ENCODE measurements around the gene SLF2. TPM values are rescaled to one million over a fixed set of nuclear protein-coding genes. Genes with fewer than 3 reads are reported as not detected.

The SLF2 gene
- total RNA-seq, 2 experiments from 2014 or later: 52.1 to 58.2 TPM

DNA sequence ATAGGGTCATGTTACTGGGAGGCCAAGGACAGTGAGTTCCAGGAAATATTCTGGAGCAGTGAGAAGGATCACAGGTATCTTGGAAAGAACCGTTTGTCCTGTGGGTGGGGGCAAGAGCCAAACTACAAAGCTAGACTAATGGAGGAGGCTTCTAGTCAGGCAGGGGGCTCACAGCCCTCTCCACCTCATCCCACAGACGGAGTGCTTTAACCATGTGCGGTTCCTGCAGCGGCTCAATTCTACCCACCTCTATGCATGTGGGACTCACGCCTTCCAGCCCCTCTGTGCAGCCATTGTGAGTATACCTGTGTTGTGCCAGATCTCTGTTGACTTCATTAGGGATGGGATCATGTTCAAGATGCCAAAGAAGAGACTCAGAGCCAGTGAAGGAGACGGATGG lies 64.7 kb downstream of the SLF2 start:
- Histone ChIP-seq H3K27ac (ENCODE audit: low read depth, low read length, poor library complexity, severe bottlenecking) (no peak overlapping the region), H3K4me3 (ENCODE audit: low read depth, low read length, poor library complexity, severe bottlenecking) (no peak overlapping the region), H3K9me2 (ENCODE audit: insufficient read depth, low read length) (no peaks in the 10 kb centered on the region), H3K4me2 (ENCODE audit: low read length) (no peak overlapping the region), H3K79me2 (ENCODE audit: insufficient read depth, low read depth, low read length) (no peaks in the 10 kb centered on the region), H2AFZ (ENCODE audit: low read length) (no peak overlapping the region), H3K9me3 (ENCODE audit: low read length) (no peaks in the 10 kb centered on the region), H3K4me1 (ENCODE audit: insufficient read depth, low read length, poor library complexity, severe bottlenecking) (no peaks in the 10 kb centered on the region), H4K20me1 (ENCODE audit: insufficient read depth, low read length) (no peaks in the 10 kb centered on the region), H3K36me3 (ENCODE audit: insufficient read depth, low read length) (no peaks in the 10 kb centered on the region; the same call in 1 of the 2 replicates)
- ChIA-PET CTCF (ENCODE audit: unreplicated experiment) (no interaction called here), POLR2A (no interaction called here)
- no TSS peak for BruUV-seq (replicated peaks)
- intact Hi-C loops (cut with micrococcal nuclease; ENCODE audit: unreplicated experiment): no loop called here
- DNase-seq (ENCODE audit: low spot score): no peak
- TF ChIP-seq, protein P1, sequence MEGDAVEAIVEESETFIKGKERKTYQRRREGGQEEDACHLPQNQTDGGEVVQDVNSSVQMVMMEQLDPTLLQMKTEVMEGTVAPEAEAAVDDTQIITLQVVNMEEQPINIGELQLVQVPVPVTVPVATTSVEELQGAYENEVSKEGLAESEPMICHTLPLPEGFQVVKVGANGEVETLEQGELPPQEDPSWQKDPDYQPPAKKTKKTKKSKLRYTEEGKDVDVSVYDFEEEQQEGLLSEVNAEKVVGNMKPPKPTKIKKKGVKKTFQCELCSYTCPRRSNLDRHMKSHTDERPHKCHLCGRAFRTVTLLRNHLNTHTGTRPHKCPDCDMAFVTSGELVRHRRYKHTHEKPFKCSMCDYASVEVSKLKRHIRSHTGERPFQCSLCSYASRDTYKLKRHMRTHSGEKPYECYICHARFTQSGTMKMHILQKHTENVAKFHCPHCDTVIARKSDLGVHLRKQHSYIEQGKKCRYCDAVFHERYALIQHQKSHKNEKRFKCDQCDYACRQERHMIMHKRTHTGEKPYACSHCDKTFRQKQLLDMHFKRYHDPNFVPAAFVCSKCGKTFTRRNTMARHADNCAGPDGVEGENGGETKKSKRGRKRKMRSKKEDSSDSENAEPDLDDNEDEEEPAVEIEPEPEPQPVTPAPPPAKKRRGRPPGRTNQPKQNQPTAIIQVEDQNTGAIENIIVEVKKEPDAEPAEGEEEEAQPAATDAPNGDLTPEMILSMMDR (conservative IDR thresholded peaks at IDR 0.05; ENCODE audit: low read length): no peak
- no peak for TF ChIP-seq EZH2phosphoT487 (IDR thresholded peaks at IDR 0.05; ENCODE audit: borderline replicate concordance, low read depth, low read length)

- Histone ChIP-seq H3K4me3 (ENCODE audit: low read depth, low read length, poor library complexity, severe bottlenecking) (no peak overlapping the region), H2AFZ (ENCODE audit: low read length) (no peak overlapping the region), H4K20me1 (ENCODE audit: insufficient read depth, low read length) (no peaks in the 10 kb centered on the region), H3K36me3 (ENCODE audit: insufficient read depth, low read length) (no peaks in the 10 kb centered on the region; the same call in 1 of the 2 replicates), H3K27ac (ENCODE audit: low read depth, low read length, poor library complexity, severe bottlenecking) (no peak overlapping the region), H3K79me2 (ENCODE audit: insufficient read depth, low read depth, low read length) (no peaks in the 10 kb centered on the region), H3K9me2 (ENCODE audit: insufficient read depth, low read length) (no peaks in the 10 kb centered on the region), H3K4me2 (ENCODE audit: low read length) (no peak overlapping the region), H3K9me3 (ENCODE audit: low read length) (no peaks in the 10 kb centered on the region), H3K4me1 (ENCODE audit: insufficient read depth, low read length, poor library complexity, severe bottlenecking) (no peaks in the 10 kb centered on the region)
- intact Hi-C loops (cut with micrococcal nuclease; ENCODE audit: unreplicated experiment): no loop called here
- ChIA-PET POLR2A (no interaction called here), CTCF (ENCODE audit: unreplicated experiment) (no interaction called here)
- no TSS peak for BruUV-seq (replicated peaks)
- TF ChIP-seq EZH2phosphoT487 (IDR thresholded peaks at IDR 0.05; ENCODE audit: borderline replicate concordance, low read depth, low read length): no peak
- DNase-seq (ENCODE audit: low spot score): no peak
Observed at GRCh38 chr10:100978121-100978900, 65.5 kb downstream of the SLF2 start.

DNA sequence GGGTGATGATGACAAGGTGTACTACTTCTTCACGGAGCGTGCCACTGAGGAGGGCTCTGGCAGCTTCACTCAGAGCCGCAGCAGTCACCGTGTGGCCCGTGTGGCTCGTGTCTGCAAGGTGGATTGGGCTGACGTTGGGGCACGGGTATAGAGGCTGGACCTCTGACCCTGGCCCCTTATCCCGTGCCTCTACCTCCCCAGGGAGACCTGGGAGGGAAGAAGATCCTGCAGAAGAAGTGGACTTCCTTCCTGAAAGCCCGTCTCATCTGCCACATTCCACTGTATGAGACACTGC lies 66.1 kb downstream of the SLF2 start:
- no peak overlapping the region for H3K27ac ChIP-seq (ENCODE audit: low read depth, low read length, poor library complexity, severe bottlenecking)
- no peaks in the 10 kb centered on the region for H3K9me2 ChIP-seq (ENCODE audit: insufficient read depth, low read length)
- intact Hi-C loops (cut with micrococcal nuclease; ENCODE audit: unreplicated experiment): no loop called here
- H3K4me3 ChIP-seq (ENCODE audit: low read depth, low read length, poor library complexity, severe bottlenecking): no peak overlapping the region
- BruUV-seq (replicated peaks): no TSS peak
- no peak for DNase-seq (ENCODE audit: low spot score)
- ChIA-PET CTCF (ENCODE audit: unreplicated experiment) (no interaction called here), POLR2A (no interaction called here)
- H3K36me3 ChIP-seq (ENCODE audit: insufficient read depth, low read length): no peaks in the 10 kb centered on the region; the same call in 1 of the 2 replicates
- H2AFZ ChIP-seq (ENCODE audit: low read length): no peak overlapping the region
- no peaks in the 10 kb centered on the region for H3K79me2 ChIP-seq (ENCODE audit: insufficient read depth, low read depth, low read length)
- H3K4me2 ChIP-seq (ENCODE audit: low read length): no peak overlapping the region
- no peaks in the 10 kb centered on the region for H3K9me3 ChIP-seq (ENCODE audit: low read length)
- TF ChIP-seq, protein P1 (conservative IDR thresholded peaks at IDR 0.05; ENCODE audit: low read length): no peak
- no peak for TF ChIP-seq EZH2phosphoT487 (IDR thresholded peaks at IDR 0.05; ENCODE audit: borderline replicate concordance, low read depth, low read length)
- H3K4me1 ChIP-seq (ENCODE audit: insufficient read depth, low read length, poor library complexity, severe bottlenecking): no peaks in the 10 kb centered on the region
- no peaks in the 10 kb centered on the region for H4K20me1 ChIP-seq (ENCODE audit: insufficient read depth, low read length)
